Neural cell (in vitro differentiated cells): ENCODE data around the gene NR2C2AP.

Experiments used
- CTCF ChIP-seq: fragments of 450-650 bp; IDR thresholded peaks from 2 replicates; pipeline ENCODE4 v1.5.1; 2014; ENCODE audit warnings: antibody characterized with exemption, mild to moderate bottlenecking, moderate library complexity; ENCODE audit not compliant: poor library complexity, severe bottlenecking
- EP300 ChIP-seq: fragments of 450-650 bp; conservative IDR thresholded peaks from 2 replicates; pipeline ENCODE4 v1.6.1; 2014; ENCODE audit warnings: antibody characterized with exemption, mild to moderate bottlenecking, moderate library complexity; ENCODE audit not compliant: poor library complexity, severe bottlenecking

GRCh38 chr19:19186742-19187141, 16.5 kb downstream of the NR2C2AP start:
- TF ChIP-seq CTCF (no peak), EP300 (no peak)
